Osteocyte (in vitro differentiated cells): ENCODE measurements around the gene XIRP2. TPM values are rescaled to one million over a fixed set of nuclear protein-coding genes. Genes with fewer than 3 reads are reported as not detected.

Experiments used
- DNase-seq: peaks from one replicate; pipeline ENCODE4 v3.0.0; 2021; ENCODE audit warnings: mixed read lengths; ENCODE audit not compliant: unreplicated experiment; ENCODE audit errors: extremely low spot score
- H3K27ac Mint-ChIP-seq: one replicate; pipeline ENCODE4 v1.8.0; 2021; ENCODE audit warnings: mild to moderate bottlenecking, mixed read lengths; ENCODE audit not compliant: unreplicated experiment
- H3K27me3 Mint-ChIP-seq: one replicate; pipeline ENCODE4 v1.8.0; 2021; ENCODE audit warnings: mixed read lengths; ENCODE audit not compliant: unreplicated experiment
- H3K36me3 Mint-ChIP-seq: one replicate; pipeline ENCODE4 v1.8.0; 2021; ENCODE audit warnings: mixed read lengths; ENCODE audit not compliant: unreplicated experiment
- H3K4me1 Mint-ChIP-seq: one replicate; pipeline ENCODE4 v1.8.0; 2021; ENCODE audit warnings: mixed read lengths; ENCODE audit not compliant: unreplicated experiment
- H3K4me3 Mint-ChIP-seq: one replicate; pipeline ENCODE4 v1.8.0; 2021; ENCODE audit warnings: mild to moderate bottlenecking, moderate library complexity, mixed read lengths; ENCODE audit not compliant: unreplicated experiment
- H3K9me3 Mint-ChIP-seq: one replicate; pipeline ENCODE4 v1.8.0; 2021; ENCODE audit warnings: mixed read lengths; ENCODE audit not compliant: unreplicated experiment
- CTCF ChIP-seq: fragments of 200-600 bp; sonication (generic); IDR thresholded peaks from 2 replicates; pipeline ENCODE4 v1.5.0; 2021; ENCODE audit warnings: antibody characterized with exemption, mild to moderate bottlenecking, moderate library complexity
- total RNA-seq: library from RNA; stranded (reverse); gene quantifications from 2 replicates; pipeline ENCODE4 v1.2.1, GENCODE V29; 2021

XIRP2 gene
- total RNA-seq, 1 donor from 2014 or later, result 0.08 TPM

GRCh38 chr2:167157523-167157922 lies 269.2 kb downstream of the XIRP2 start:
- no peak for DNase-seq
- TF ChIP-seq CTCF, result no peak
- Mint-ChIP-seq H3K27me3 (no peaks in the 10 kb centered on the region), H3K36me3 (no peaks in the 10 kb centered on the region), H3K27ac (peak overlapping the region; percentile 18), H3K4me3 (no peak overlapping the region), H3K9me3 (no peaks in the 10 kb centered on the region), H3K4me1 (peaks cover 8% of the 10 kb centered on the region)

- Mint-ChIP-seq H3K27me3 (no peaks in the 10 kb centered on the region), H3K36me3 (peaks cover 1% of the 10 kb centered on the region), H3K4me3 (no peak overlapping the region), H3K4me1 (peaks cover 20% of the 10 kb centered on the region), H3K9me3 (peaks cover 5% of the 10 kb centered on the region), H3K27ac (peak overlapping the region; percentile 45)
- no peak for DNase-seq
- TF ChIP-seq CTCF, result no peak
Observed at GRCh38 chr2:167177196-167177595, 288.9 kb downstream of the XIRP2 start.

GRCh38 chr2:167181134-167181533 lies 292.9 kb downstream of the XIRP2 start:
- H3K4me3 Mint-ChIP-seq, result no peak overlapping the region
- no peak overlapping the region for H3K27ac Mint-ChIP-seq
- peaks cover 4% of the 10 kb centered on the region for H3K9me3 Mint-ChIP-seq
- H3K4me1 Mint-ChIP-seq, result peaks cover 18% of the 10 kb centered on the region
- DNase-seq, result no peak
- no peaks in the 10 kb centered on the region for H3K36me3 Mint-ChIP-seq
- no peaks in the 10 kb centered on the region for H3K27me3 Mint-ChIP-seq
- no peak for TF ChIP-seq CTCF

GRCh38 chr2:167181688-167182087 lies 293.4 kb downstream of the XIRP2 start:
- H3K36me3 Mint-ChIP-seq, result no peaks in the 10 kb centered on the region
- no peak overlapping the region for H3K4me3 Mint-ChIP-seq
- H3K4me1 Mint-ChIP-seq, result peaks cover 12% of the 10 kb centered on the region
- H3K27me3 Mint-ChIP-seq, result no peaks in the 10 kb centered on the region
- no peak for TF ChIP-seq CTCF
- DNase-seq, result no peak
- no peak overlapping the region for H3K27ac Mint-ChIP-seq
- no peaks in the 10 kb centered on the region for H3K9me3 Mint-ChIP-seq

DNA sequence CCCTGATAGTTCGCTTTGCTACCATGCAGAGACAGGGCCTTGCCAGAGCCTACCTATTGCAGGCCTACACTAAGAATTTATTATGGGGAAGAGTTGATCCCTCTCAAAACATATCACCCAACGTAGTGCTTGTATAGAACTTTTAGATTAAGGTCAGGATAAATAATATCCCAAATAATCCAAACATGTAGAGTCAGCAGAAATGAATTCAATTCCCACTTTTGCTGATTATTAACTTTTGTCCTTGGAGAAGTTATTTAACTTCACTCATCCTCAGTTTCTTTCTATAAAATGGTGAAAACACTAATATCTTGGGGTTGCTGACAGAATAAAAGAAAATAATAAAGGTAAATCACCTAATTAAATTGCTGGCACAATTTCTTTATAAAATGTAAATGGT lies 294.1 kb downstream of the XIRP2 start:
- no peak for TF ChIP-seq CTCF
- Mint-ChIP-seq H3K27me3 (no peaks in the 10 kb centered on the region), H3K36me3 (no peaks in the 10 kb centered on the region), H3K9me3 (no peaks in the 10 kb centered on the region), H3K27ac (no peak overlapping the region), H3K4me1 (peaks cover 9% of the 10 kb centered on the region), H3K4me3 (no peak overlapping the region)
- no peak for DNase-seq
